GM23338 (cell line): Measurements from ENCODE around the gene SPA17.
A peak's percentile ranks its signal among the peaks of the same experiment; 100 is the strongest.

Experiments used
- CTCF ChIP-seq, 2 experiments: fragments of 200-600 bp in 1 of 2; sonication (generic) in 1 of 2; conservative IDR thresholded peaks; 2 replicates each; pipeline versions ENCODE4 v1.5.1 to v1.6.1; 2016 to 2017; ENCODE audit warnings: antibody characterized with exemption in 2 of 2, low read depth in 2 of 2, mild to moderate bottlenecking in 2 of 2, moderate library complexity in 1 of 2
- EZH2 ChIP-seq: fragments of 200-600 bp; sonication (generic); IDR thresholded peaks from one replicate; pipeline ENCODE4 v1.8.0; 2017; ENCODE audit warnings: antibody characterized with exemption, mild to moderate bottlenecking, low read depth; ENCODE audit not compliant: unreplicated experiment
- EZH2phosphoT487 ChIP-seq: fragments of 200-600 bp; sonication (generic); IDR thresholded peaks from one replicate; pipeline ENCODE4 v1.8.1; 2018; ENCODE audit warnings: antibody characterized with exemption; ENCODE audit not compliant: unreplicated experiment
- NANOG ChIP-seq: IDR thresholded peaks from 2 replicates; pipeline ENCODE4 v1.6.1; 2016; ENCODE audit warnings: antibody characterized with exemption, borderline replicate concordance
- POLR2AphosphoS5 ChIP-seq: IDR thresholded peaks from 2 replicates; pipeline ENCODE4 v1.6.1; 2016; ENCODE audit warnings: antibody characterized with exemption, low read depth
- REST ChIP-seq: IDR thresholded peaks from one replicate; pipeline ENCODE4 v1.6.1; 2018; ENCODE audit warnings: antibody characterized with exemption; ENCODE audit not compliant: unreplicated experiment
- STAT1 ChIP-seq: IDR thresholded peaks from one replicate; pipeline ENCODE4 v1.6.1; 2016; ENCODE audit warnings: antibody characterized with exemption; ENCODE audit not compliant: unreplicated experiment
- ZNF331 ChIP-seq: fragments of 250-450 bp; sonication (Bioruptor Pico); IDR thresholded peaks from 2 replicates; pipeline ENCODE4 v1.5.0; 2020; ENCODE audit warnings: low read depth, mild to moderate bottlenecking, moderate library complexity
- TF ChIP-seq, protein P1 (sequence below): fragments of 250-450 bp; sonication (Bioruptor Pico); IDR thresholded peaks from 2 replicates; pipeline ENCODE4 v1.5.0; 2020; ENCODE audit warnings: mild to moderate bottlenecking, moderate library complexity
- TF ChIP-seq, protein P2 (sequence below): IDR thresholded peaks from 2 replicates; pipeline ENCODE4 v1.6.1; 2016; ENCODE audit warnings: antibody characterized with exemption

DNA sequence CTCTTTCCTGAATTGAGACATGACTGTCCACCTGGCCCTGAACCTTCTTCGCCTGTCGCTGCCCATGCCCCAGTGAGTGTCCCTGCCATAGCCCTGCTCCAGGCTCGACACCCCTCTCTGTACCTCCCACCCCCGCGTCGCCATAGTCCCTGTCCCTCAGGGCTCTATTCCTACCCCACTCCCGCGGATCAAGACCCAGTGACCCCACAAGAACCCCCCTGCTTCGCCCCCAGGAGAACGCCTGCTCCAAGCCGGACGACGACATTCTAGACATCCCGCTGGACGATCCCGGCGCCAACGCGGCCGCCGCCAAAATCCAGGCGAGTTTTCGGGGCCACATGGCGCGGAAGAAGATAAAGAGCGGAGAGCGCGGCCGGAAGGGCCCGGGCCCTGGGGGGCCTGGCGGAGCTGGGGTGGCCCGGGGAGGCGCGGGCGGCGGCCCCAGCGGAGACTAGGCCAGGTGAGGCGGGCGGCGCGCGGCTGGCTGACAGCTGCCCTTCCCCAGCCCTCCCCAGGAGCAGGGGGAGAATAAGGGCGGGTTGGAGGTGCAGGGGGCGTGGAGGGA, 71.6 kb downstream of the SPA17 start:
- TF ChIP-seq CTCF (conservative IDR thresholded peaks at IDR 0.05; ENCODE audit: low read depth in 2 of 2) = no peak
- no peak for TF ChIP-seq NANOG
- TF ChIP-seq POLR2AphosphoS5 = no peak
- peak; percentile 81 for TF ChIP-seq EZH2
- TF ChIP-seq REST = no peak
- TF ChIP-seq, protein P1, sequence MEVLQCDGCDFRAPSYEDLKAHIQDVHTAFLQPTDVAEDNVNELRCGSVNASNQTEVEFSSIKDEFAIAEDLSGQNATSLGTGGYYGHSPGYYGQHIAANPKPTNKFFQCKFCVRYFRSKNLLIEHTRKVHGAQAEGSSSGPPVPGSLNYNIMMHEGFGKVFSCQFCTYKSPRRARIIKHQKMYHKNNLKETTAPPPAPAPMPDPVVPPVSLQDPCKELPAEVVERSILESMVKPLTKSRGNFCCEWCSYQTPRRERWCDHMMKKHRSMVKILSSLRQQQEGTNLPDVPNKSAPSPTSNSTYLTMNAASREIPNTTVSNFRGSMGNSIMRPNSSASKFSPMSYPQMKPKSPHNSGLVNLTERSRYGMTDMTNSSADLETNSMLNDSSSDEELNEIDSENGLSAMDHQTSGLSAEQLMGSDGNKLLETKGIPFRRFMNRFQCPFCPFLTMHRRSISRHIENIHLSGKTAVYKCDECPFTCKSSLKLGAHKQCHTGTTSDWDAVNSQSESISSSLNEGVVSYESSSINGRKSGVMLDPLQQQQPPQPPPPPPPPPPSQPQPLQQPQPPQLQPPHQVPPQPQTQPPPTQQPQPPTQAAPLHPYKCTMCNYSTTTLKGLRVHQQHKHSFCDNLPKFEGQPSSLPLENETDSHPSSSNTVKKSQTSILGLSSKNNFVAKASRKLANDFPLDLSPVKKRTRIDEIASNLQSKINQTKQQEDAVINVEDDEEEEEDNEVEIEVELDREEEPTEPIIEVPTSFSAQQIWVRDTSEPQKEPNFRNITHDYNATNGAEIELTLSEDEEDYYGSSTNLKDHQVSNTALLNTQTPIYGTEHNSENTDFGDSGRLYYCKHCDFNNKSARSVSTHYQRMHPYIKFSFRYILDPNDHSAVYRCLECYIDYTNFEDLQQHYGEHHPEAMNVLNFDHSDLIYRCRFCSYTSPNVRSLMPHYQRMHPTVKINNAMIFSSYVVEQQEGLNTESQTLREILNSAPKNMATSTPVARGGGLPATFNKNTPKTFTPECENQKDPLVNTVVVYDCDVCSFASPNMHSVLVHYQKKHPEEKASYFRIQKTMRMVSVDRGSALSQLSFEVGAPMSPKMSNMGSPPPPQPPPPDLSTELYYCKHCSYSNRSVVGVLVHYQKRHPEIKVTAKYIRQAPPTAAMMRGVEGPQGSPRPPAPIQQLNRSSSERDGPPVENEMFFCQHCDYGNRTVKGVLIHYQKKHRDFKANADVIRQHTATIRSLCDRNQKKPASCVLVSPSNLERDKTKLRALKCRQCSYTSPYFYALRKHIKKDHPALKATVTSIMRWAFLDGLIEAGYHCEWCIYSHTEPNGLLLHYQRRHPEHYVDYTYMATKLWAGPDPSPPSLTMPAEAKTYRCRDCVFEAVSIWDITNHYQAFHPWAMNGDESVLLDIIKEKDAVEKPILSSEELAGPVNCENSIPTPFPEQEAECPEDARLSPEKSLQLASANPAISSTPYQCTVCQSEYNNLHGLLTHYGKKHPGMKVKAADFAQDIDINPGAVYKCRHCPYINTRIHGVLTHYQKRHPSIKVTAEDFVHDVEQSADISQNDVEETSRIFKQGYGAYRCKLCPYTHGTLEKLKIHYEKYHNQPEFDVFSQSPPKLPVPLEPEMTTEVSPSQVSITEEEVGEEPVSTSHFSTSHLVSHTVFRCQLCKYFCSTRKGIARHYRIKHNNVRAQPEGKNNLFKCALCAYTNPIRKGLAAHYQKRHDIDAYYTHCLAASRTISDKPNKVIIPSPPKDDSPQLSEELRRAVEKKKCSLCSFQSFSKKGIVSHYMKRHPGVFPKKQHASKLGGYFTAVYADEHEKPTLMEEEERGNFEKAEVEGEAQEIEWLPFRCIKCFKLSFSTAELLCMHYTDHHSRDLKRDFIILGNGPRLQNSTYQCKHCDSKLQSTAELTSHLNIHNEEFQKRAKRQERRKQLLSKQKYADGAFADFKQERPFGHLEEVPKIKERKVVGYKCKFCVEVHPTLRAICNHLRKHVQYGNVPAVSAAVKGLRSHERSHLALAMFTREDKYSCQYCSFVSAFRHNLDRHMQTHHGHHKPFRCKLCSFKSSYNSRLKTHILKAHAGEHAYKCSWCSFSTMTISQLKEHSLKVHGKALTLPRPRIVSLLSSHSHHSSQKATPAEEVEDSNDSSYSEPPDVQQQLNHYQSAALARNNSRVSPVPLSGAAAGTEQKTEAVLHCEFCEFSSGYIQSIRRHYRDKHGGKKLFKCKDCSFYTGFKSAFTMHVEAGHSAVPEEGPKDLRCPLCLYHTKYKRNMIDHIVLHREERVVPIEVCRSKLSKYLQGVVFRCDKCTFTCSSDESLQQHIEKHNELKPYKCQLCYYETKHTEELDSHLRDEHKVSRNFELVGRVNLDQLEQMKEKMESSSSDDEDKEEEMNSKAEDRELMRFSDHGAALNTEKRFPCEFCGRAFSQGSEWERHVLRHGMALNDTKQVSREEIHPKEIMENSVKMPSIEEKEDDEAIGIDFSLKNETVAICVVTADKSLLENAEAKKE (CRISPR knock-in tag) = no peak
- TF ChIP-seq EZH2phosphoT487 = peak; percentile 87
- no peak for TF ChIP-seq ZNF331 (CRISPR knock-in tag)
- TF ChIP-seq, protein P2, sequence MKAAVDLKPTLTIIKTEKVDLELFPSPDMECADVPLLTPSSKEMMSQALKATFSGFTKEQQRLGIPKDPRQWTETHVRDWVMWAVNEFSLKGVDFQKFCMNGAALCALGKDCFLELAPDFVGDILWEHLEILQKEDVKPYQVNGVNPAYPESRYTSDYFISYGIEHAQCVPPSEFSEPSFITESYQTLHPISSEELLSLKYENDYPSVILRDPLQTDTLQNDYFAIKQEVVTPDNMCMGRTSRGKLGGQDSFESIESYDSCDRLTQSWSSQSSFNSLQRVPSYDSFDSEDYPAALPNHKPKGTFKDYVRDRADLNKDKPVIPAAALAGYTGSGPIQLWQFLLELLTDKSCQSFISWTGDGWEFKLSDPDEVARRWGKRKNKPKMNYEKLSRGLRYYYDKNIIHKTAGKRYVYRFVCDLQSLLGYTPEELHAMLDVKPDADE = no peak
- TF ChIP-seq STAT1 = no peak
